GM12891 (cell line): ENCODE results near the gene DNASE1L3.

Experiments
- POLR2A ChIP-seq: IDR thresholded peaks from 2 replicates; pipeline ENCODE4 v1.6.1; 2011; ENCODE audit warnings: low read depth, low read length, control low read depth
- POLR2AphosphoS5 ChIP-seq: IDR thresholded peaks from 2 replicates; pipeline ENCODE4 v1.6.1; 2011; ENCODE audit warnings: low read depth, low read length, control low read depth
- POU2F2 ChIP-seq: IDR thresholded peaks from 2 replicates; pipeline ENCODE4 v1.6.1; 2011; ENCODE audit warnings: low read depth, mild to moderate bottlenecking, control low read depth, low read length, moderate library complexity
- SPI1 ChIP-seq: IDR thresholded peaks from 2 replicates; pipeline ENCODE4 v1.6.1; 2011; ENCODE audit warnings: low read depth, low read length, control low read depth
- TAF1 ChIP-seq: IDR thresholded peaks from 2 replicates; pipeline ENCODE4 v1.6.1; 2011; ENCODE audit warnings: low read depth, low read length, control low read depth

DNA sequence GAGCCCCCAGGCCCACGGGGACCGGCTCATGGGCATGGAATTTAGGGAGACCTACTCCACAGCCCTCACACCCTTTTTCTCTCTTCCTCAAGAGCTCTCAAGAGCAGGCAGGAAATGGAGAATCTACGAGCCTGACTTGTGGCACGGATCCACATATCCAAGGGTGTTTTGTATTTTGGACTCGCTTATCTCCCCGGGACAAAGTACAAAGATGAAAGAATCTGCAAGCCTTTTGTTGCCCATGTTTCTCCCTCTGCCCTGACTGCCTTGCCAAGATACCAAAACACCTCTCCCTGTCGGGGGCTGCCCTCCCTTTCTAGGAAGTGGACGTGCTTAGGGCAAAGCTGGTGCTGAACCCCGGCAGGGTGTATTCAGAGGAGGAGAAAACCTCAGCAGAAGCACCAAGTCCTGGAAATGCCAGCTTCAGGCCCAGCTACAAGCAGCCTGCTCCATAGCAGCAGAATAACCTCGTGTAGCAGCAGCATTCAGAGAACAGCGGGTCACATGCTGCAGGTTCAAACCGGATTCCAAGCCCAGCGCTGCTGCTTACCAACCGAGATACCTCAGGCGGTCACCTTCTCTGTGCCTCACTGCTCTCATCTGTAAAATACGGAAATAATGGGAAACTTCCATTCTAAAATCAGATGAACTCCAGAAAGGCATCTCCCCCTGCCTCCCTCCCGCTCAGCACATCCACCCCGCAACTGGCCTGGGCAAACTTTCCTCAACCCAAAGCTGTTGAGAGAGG lies 35.2 kb downstream of the DNASE1L3 start:
- TF ChIP-seq POLR2A = no peak
- no peak for TF ChIP-seq POLR2AphosphoS5
- TF ChIP-seq POU2F2 = no peak
- no peak for TF ChIP-seq TAF1
- TF ChIP-seq SPI1 = no peak
